ENCODE data around the gene SAP30L. TPM values are rescaled to one million over a fixed set of nuclear protein-coding genes. Genes with fewer than 3 reads are reported as not detected.

The SAP30L gene
- total and polyA plus RNA-seq, 7 donors, result 17.8 to 51.7 (median 36.0) TPM

GRCh38 chr5:154435226-154435625 lies 10.6 kb upstream of the SAP30L start:
- no peak overlapping the region for H3K27ac ChIP-seq
- peaks cover 0 to 49% (median 19%) of the 10 kb centered on the region in 4 donors for H3K36me3 ChIP-seq
- H3K4me3 ChIP-seq, result no peak overlapping the region
- no peaks in the 10 kb centered on the region for H3K9me3 ChIP-seq
- H3K27me3 ChIP-seq, result no peaks in the 10 kb centered on the region
- intact Hi-C loops (cut with DNase I), result no loop called here
- TF ChIP-seq CTCF (IDR thresholded peaks at IDR 0.05), result no peak
- no peak for TF ChIP-seq POLR2A (IDR thresholded peaks at IDR 0.05)
- no peak for TF ChIP-seq EP300 (IDR thresholded peaks at IDR 0.05)
- no peak for TF ChIP-seq POLR2AphosphoS5 (IDR thresholded peaks at IDR 0.05)
- 98 to 99% methylated on average over 3 of the region's 3 CpGs for WGBS, 2 donors
- DNase-seq, result no peak
- H3K4me1 ChIP-seq, result no peaks in the 10 kb centered on the region

DNA sequence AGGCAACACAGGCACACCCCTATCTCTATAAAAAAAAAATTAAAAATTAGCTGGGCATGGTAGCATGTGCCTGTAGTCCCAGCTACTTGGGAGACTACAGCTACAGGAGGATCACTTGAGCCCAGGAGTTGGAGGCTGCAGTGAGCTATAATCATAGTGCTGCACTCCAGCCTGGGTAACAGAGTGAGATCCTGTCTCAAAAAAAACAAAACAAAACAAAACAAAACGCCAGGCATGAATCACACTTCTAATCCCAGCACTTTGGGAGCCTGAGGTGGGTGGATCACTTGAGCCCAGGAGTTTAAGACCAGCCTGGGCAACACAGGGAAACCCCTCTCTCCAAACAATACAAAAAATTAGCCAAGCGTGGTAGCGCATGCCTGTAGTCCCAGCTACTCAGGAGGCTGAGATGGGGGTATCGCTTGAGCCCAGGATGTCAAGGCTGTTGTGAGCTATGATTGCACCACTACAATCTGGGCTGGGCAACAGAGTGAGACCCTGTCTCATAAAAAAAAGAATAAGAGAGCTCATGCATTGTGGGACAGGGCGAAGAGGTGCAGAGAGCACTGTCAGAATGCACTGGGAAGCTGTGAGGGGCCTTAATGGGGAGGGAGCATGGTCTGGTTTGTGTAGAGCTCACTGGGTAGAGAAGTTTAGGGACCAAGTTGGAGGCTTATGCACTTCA lies 8.4 kb upstream of the SAP30L start:
- no peak for DNase-seq
- Histone ChIP-seq H3K9me3 (no peaks in the 10 kb centered on the region), H3K27me3 (no peaks in the 10 kb centered on the region), H3K4me3 (no peak overlapping the region), H3K27ac (no peak overlapping the region), H3K36me3 (peaks cover 0 to 71% (median 19%) of the 10 kb centered on the region in 4 donors), H3K4me1 (no peaks in the 10 kb centered on the region)
- intact Hi-C loops (cut with DNase I), result no loop called here
- TF ChIP-seq CTCF (IDR thresholded peaks at IDR 0.05) (no peak), POLR2A (IDR thresholded peaks at IDR 0.05) (no peak), POLR2AphosphoS5 (IDR thresholded peaks at IDR 0.05) (no peak), EP300 (IDR thresholded peaks at IDR 0.05) (no peak)
- 94 to 95% methylated on average over 5 of the region's 5 CpGs for WGBS, 2 donors

- Histone ChIP-seq H3K9me3 (no peaks in the 10 kb centered on the region), H3K36me3 (peaks cover 0 to 74% (median 17%) of the 10 kb centered on the region in 4 donors), H3K27ac (no peak overlapping the region), H3K4me3 (no peak overlapping the region), H3K27me3 (no peaks in the 10 kb centered on the region), H3K4me1 (peaks cover 0 to 11% (median 5%) of the 10 kb centered on the region in 4 donors)
- 93 to 94% methylated on average over 5 of the region's 5 CpGs for WGBS, 2 donors
- intact Hi-C loops (cut with DNase I), result loop anchor here (10.0 kb wide), 2 partner anchors 314 to 414 kb away; partner anchors contain the start of genes CNOT8, FAXDC2 and LARP1
- TF ChIP-seq POLR2A (IDR thresholded peaks at IDR 0.05) (no peak), CTCF (IDR thresholded peaks at IDR 0.05) (no peak), EP300 (IDR thresholded peaks at IDR 0.05) (no peak), POLR2AphosphoS5 (IDR thresholded peaks at IDR 0.05) (no peak)
- no peak for DNase-seq
These were observed 5.3 kb upstream of the SAP30L start for GRCh38 chr5:154440540-154440939.

- TF ChIP-seq POLR2AphosphoS5 (IDR thresholded peaks at IDR 0.05), result no peak
- TF ChIP-seq POLR2A (IDR thresholded peaks at IDR 0.05), result no peak
- no peak for TF ChIP-seq EP300 (IDR thresholded peaks at IDR 0.05)
- no peak for TF ChIP-seq CTCF (IDR thresholded peaks at IDR 0.05)
- Histone ChIP-seq H3K27ac (no peak overlapping the region), H3K9me3 (no peaks in the 10 kb centered on the region), H3K4me3 (no peak overlapping the region), H3K36me3 (peaks cover 0 to 53% (median 9%) of the 10 kb centered on the region in 4 donors), H3K4me1 (peaks cover 0 to 20% (median 14%) of the 10 kb centered on the region in 4 donors), H3K27me3 (no peaks in the 10 kb centered on the region)
- intact Hi-C loops (cut with DNase I), result loop anchor here (10.0 kb wide), 2 partner anchors 312 to 412 kb away; partner anchors contain the start of genes CNOT8, FAXDC2 and LARP1
- WGBS, 2 donors, result 90 to 98% methylated on average over 1 of the region's 1 CpG
- DNase-seq, result no peak
These were observed 3.0 kb upstream of the SAP30L start for GRCh38 chr5:154442801-154443200.

Measured in sigmoid colon (tissue), 7 donors.